SK-N-SH treated with all-trans-retinoic acid at 6 μM for 48 hours (cell line): Measurements from ENCODE around the gene ATRIP.

ENCODE experiments used
- BACH2 ChIP-seq: fragments of 250-450 bp; sonication (Bioruptor Pico); IDR thresholded peaks from 2 replicates; pipeline ENCODE4 v1.9.0; 2021; ENCODE audit warnings: mild to moderate bottlenecking, borderline replicate concordance
- CREB5 ChIP-seq: fragments of 250-450 bp; sonication (Bioruptor Pico); IDR thresholded peaks from 2 replicates; pipeline ENCODE4 v1.5.1; 2020; ENCODE audit warnings: low read depth, mild to moderate bottlenecking, moderate library complexity
- CSRNP3 ChIP-seq: fragments of 250-450 bp; sonication (Bioruptor Pico); IDR thresholded peaks from 2 replicates; pipeline ENCODE4 v1.5.1; 2021; ENCODE audit warnings: mild to moderate bottlenecking, moderate library complexity
- ESRRG ChIP-seq: fragments of 250-450 bp; sonication (Bioruptor Pico); IDR thresholded peaks from 2 replicates; pipeline ENCODE4 v1.6.1; 2021; ENCODE audit warnings: mild to moderate bottlenecking
- ISL1 ChIP-seq: fragments of 250-450 bp; sonication (Bioruptor Pico); IDR thresholded peaks from 2 replicates; pipeline ENCODE4 v2.1.2; 2022; ENCODE audit warnings: mild to moderate bottlenecking, moderate library complexity
- RARB ChIP-seq: fragments of 250-450 bp; sonication (Bioruptor Pico); IDR thresholded peaks from 2 replicates; pipeline ENCODE4 v1.8.0; 2021; ENCODE audit warnings: mild to moderate bottlenecking, moderate library complexity
- ZFP3 ChIP-seq: fragments of 250-450 bp; sonication (Bioruptor Pico); IDR thresholded peaks from 2 replicates; pipeline ENCODE4 v1.5.0; 2020; ENCODE audit warnings: mild to moderate bottlenecking, moderate library complexity
- ZNF8 ChIP-seq: fragments of 450-650 bp; formaldehyde crosslinking; IDR thresholded peaks from 2 replicates; pipeline ENCODE4 v1.5.0; 2020; ENCODE audit warnings: mild to moderate bottlenecking, moderate library complexity

- TF ChIP-seq RARB (CRISPR knock-in tag) (no peak), CREB5 (CRISPR knock-in tag) (no peak), BACH2 (CRISPR knock-in tag) (no peak), ZFP3 (CRISPR knock-in tag) (no peak), ESRRG (no peak), ZNF8 (CRISPR knock-in tag) (no peak), ISL1 (CRISPR knock-in tag) (no peak), CSRNP3 (CRISPR knock-in tag) (no peak)
Measured at GRCh38 chr3:48425281-48425812, 21.2 kb upstream of the ATRIP start.
